ENCODE results near the gene VWA3B.

- TF ChIP-seq CTCF (IDR thresholded peaks at IDR 0.05) (no peak), POLR2A (IDR thresholded peaks at IDR 0.05) (no peak)
These were observed 150.0 kb downstream of the VWA3B start for GRCh38 chr2:98236935-98237334.

Data from tibial nerve (tissue), 3 donors.